ENCODE measurements around the gene INHBB.

INHBB gene

DNA sequence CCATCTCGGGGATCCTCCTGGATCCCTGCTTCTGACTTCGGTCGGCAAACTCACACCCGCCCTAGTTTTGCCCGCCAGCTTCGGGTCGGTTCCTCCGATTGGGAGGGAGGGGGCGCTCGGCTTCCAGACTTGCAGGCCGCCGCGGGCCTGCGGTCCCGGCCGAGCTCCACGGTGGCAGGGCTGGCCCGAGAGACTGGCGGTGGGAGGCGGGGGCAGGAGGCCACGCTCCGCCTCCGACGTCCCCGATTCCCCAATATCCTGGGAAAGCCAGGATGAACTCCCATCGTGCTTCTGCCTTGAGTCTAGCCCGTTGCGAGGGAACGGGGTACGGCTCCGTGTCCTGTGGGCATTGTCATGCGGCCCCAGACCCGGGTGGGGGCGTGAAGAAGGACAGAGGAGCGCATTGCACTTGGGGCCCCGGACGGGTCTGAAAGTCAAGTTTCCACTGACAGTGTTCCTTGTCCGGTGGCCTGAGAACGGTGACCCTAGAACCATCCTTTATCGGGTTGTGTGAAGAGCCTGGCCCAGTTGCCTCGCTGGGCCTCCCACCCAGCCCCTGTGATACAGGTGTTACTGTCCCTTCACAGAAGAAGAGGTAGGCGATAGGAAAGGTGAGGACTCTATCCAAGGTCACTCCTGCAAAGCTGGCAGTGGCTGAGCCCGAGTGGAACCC lies 2.4 kb upstream of the INHBB start:
- peak; percentile 48 for DNase-seq

DNA sequence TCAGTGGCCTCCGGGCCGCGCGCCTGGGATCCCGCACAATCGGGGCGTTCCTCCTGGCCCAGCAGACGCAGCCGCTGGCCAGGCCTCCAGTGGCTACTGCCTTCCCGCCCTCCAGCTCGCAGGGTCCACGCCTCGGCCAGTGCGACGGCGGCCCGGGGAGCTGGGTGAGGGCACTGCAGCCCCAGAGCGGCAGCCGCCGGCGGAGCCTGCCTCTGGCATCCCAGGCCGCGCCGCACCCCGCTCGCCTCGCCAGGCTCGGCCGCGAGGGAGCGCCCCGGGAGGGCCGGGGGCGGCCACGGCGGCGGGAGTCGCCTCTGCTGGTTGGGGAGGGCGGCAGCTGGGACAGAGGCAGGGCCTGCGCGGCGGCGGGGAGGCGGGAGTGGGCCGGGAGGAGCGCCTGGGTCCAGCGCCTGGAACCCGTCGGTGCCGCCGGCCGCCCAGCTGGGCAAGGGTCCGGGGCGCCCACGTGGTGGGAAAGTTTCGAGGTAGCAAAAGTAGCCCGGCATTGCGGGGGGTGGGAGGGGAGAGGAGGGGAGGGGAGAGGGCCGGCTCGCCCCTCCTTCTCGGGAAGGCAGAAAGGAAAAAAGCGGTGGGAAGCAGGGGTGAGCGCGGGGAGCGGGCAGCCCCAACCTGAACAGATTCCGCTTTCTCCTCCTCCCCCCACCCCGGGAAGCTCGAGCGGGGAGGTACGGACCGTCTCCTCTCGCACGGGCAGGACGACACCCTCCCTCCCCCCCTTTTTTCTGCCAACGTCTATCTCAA lies 1.5 kb upstream of the INHBB start:
- DNase-seq = no peak

DNA sequence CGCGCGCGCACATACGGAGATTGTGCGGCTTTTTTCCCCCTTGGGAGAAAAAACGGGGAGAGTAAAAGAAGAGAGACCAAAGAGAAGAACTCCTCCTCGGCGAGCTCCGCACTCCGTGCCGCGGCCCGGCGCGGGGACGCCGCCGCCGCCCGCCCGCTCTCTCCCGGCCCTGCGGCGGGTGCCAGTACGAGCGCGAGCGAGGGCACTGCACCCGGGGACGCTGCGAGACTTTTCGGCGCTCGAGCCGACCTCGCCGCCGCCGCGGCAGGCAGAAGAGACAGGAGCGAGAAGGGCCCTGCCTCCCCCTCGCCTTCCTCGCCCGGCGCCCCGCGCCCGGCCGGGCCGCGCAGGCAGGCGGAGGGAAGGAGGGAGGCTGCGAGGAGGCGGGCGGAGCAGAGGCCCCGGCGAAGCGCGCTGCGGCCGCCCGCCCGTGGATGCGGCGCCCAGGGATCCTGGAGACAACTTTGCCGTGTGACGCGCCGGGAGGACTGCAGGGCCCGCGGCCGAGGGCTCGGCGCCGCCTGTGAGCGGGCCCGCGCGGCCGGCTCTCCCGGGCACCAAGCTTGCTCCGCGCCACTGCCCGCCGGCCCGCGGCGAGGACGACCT lies 857 bp upstream of the INHBB start:
- DNase-seq = no peak

DNA sequence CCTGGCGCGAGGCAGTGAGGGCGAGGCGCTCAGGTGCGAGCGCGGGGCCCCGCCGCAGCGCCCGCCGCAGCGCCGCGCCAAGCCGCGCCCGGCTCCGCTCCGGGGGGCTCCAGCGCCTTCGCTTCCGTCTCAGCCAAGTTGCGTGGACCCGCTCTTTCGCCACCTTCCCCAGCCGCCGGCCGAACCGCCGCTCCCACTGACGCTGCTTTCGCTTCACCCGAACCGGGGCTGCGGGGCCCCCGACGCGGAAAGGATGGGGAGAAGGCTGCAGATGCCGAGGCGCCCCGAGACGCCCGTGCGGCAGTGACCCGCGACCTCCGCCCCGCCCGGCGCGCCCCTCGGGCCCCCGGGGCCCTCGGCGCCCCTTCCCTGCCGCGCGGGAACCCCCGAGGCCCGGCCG lies 328 bp upstream of the INHBB start:
- no peak for DNase-seq

DNA sequence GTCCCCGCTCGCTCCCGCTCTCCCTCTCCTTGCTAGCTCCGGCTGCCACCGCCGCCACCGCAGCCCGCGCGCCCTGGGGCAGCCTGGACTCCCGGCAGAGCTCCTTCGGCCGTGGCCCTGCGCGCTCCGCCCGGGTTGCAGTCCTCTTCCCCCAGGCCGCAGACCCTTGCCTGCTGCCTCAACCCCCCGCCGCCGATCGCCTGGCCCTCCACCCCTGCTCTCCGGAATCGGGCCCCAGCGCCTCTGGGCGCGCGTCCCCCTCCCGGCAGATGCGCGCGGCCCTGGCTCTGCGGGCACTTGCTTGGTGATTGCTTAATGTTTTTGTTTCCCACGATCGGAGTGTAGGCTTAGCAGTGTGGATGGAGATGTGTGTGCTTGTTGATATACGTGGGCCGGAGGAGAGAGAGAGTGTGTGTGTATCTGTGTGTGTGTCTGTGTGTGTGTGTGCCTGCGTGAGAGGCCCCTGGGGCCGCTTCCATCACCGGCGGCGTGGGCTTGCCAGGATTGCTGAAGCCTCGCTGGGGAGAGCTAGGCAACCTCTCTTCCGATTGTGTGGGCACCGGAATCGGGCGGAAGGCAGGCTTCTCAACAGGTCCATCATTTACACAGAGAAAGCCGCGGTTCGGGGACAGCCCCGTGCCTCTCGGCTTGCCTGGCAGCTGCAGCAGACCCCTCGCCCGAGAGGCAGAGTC lies 877 bp downstream of the INHBB start:
- no peak for DNase-seq

DNA sequence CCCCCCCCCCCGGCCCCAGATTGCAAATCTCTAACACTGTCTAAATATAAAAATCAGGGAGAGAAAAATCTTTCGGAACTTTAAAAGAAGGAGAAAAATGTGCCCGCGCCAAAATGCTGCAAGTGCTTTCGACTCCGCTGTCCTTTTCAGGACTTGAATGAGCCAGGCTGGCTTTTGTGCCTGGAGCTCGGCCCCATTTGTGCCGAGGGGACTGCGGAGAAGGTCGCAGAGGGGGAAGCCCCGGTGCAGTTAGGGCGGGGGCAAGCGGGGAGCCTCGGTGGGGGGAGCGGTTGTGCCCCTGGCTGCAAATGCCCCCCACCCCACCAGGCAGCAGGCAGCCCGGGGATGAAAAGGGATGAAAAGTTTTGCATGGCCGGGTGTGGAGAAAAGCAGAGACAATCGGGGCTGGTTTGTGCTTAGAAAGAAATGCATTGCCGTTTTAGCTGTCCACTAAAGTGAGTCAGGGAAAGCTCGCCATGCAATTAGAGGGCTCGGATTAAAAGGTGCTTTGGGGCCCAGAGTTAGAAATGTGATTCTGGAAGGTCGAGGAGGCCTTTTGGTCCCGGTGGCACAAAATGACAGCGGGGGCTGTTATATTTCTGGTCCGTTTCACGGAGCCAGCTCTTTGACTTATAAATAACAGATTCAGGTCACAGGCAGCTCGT lies 1.6 kb downstream of the INHBB start:
- DNase-seq = no peak

DNA sequence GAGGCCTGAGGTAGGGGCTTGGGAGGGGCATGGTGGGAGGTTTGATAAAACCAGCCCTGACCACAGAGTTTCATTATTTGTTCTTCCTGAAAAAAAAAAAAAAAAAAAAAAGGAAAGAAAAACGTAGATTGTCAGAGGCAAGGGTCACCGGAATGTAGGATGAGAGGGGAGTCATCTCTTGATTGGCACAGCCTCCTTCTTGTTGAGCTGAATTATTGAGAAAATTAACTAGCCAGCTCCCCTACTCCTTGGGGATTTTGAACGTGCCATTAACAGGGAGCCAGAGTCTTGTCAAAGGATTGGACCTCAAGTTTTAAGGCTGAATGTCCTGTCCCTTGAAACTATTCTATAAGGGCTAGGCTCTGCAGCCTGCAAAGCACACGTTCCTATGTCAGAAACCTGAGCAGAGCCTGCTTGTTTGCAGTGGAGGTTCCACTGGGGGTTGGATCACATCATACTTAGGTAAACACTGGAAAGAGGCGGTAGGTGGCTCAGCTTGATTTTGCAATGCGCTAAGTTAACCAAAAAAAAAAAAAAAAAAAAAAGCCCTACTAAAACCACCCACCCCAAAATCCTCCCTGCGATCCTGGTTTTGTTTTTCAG lies 2.3 kb downstream of the INHBB start:
- DNase-seq = no peak

DNA sequence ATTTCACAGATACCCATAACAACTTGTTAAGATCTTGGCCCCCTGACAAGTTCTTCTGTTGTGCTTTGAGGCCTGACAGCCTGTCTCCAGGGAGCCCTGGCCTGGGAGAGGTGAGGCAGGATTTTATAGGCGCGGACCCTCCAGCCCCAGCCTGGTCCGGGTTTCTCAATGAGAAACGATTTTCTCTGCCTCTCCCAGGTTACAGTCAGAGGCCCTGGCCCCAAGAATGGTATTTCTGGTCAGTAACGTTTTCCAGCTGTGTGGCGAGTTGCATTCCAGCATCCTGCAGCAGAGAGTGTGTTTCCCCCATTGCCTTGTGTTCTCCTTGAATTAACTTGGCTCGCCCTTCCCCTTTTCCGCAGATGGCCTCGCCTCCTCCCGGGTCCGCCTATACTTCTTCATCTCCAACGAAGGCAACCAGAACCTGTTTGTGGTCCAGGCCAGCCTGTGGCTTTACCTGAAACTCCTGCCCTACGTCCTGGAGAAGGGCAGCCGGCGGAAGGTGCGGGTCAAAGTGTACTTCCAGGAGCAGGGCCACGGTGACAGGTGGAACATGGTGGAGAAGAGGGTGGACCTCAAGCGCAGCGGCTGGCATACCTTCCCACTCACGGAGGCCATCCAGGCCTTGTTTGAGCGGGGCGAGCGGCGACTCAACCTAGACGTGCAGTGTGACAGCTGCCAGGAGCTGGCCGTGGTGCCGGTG lies 3.0 kb downstream of the INHBB start:
- no peak for DNase-seq

DNA sequence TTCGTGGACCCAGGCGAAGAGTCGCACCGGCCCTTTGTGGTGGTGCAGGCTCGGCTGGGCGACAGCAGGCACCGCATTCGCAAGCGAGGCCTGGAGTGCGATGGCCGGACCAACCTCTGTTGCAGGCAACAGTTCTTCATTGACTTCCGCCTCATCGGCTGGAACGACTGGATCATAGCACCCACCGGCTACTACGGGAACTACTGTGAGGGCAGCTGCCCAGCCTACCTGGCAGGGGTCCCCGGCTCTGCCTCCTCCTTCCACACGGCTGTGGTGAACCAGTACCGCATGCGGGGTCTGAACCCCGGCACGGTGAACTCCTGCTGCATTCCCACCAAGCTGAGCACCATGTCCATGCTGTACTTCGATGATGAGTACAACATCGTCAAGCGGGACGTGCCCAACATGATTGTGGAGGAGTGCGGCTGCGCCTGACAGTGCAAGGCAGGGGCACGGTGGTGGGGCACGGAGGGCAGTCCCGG lies 3.5 kb downstream of the INHBB start:
- no peak for DNase-seq

DNA sequence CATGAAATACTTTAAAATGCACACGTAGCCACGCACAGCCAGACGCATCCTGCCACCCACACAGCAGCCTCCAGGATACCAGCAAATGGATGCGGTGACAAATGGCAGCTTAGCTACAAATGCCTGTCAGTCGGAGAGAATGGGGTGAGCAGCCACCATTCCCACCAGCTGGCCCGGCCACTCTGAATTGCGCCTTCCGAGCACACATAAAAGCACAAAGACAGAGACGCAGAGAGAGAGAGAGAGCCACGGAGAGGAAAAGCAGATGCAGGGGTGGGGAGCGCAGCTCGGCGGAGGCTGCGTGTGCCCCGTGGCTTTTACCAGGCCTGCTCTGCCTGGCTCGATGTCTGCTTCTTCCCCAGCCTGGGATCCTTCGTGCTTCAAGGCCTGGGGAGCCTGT lies 4.1 kb downstream of the INHBB start:
- DNase-seq = no peak

DNA sequence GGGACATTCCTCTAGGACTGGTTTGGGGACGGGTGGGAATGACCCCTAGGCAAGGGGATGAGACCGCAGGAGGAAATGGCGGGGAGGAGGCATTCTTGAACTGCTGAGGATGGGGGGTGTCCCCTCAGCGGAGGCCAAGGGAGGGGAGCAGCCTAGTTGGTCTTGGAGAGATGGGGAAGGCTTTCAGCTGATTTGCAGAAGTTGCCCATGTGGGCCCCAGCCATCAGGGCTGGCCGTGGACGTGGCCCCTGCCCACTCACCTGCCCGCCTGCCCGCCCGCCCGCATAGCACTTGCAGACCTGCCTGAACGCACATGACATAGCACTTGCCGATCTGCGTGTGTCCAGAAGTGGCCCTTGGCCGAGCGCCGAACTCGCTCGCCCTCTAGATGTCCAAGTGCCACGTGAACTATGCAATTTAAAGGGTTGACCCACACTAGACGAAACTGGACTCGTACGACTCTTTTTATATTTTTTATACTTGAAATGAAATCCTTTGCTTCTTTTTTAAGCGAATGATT lies 4.9 kb downstream of the INHBB start:
- DNase-seq = no peak

DNA sequence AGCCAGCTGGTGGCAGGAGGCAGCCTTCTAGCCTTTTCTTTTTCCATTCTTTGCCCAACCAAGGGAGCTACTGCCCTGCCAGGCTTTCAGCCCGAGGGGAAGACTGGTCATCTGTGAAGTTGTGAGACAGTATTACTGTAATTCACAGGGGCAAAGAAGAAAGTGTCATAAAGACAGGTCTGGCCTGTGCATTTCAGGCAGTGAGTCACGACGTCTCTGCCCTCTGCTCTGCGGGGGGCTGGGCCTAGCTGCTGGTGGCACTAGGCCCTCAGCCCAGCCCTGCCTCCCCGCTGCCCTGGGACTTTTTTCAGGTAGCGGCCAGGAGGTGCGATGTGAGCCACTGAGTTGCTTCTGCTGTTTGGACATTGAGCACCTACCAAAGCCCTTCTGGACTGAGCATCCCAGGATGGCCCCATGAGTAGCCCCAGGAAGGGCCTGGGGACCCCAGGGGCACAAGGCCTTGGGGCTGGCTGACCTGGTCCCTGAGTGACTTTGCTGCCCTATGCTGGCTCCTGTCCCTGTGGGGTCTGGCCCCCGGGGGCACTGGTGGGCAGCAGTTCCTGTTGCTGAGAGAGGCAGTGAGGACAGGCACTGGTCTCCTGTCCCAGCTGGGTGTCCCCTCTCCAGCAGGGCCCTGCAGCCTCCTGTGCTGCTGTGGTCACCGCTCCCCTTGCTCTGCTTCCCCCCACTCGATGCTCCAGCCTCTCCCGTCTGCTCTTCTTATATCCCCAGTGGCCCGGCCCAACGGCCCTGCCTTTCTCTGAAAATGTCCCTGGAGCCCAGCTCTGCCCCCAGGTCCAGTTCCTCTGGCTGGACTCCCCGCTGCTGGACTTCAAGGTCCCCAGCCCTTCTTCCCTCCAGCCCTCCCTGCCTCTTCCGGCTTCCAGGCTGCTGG lies 7.0 kb downstream of the INHBB start:
- DNase-seq = no peak

DNA sequence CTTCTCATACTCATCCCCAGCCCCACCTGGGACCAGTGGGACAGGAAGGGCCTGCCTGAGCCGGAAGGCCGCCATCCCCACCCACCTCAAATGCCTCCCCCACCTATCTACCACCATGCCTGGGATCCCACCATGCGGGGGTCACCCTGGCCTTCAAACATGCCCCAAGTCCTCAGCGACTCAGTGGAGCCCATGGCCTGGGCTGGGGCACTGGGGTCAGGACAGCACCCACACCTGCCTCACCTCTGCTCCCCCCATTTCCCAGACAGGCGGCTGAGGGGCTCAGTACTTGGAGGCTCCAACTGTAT lies 7.6 kb downstream of the INHBB start:
- no peak for DNase-seq

DNA sequence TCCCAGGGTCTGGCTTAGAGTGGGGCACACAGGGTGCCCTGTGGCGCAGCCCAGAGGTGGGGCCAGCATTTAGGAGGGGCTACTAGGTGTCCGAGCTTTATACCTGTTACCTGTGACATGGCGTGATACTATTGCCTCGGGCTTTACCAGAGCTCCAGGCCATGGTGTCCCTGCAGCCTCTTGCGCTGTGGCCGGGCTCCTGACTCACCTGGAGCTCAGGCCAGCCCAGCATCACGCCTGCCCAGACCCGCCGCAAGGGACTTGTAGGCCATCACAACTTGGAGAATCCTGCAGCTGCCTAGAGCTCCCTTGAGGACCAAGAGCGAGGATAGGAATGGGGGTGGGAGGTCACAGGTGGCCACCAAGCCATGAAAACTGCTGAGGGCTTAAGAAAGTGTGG lies 8.0 kb downstream of the INHBB start:
- DNase-seq = no peak

DNA sequence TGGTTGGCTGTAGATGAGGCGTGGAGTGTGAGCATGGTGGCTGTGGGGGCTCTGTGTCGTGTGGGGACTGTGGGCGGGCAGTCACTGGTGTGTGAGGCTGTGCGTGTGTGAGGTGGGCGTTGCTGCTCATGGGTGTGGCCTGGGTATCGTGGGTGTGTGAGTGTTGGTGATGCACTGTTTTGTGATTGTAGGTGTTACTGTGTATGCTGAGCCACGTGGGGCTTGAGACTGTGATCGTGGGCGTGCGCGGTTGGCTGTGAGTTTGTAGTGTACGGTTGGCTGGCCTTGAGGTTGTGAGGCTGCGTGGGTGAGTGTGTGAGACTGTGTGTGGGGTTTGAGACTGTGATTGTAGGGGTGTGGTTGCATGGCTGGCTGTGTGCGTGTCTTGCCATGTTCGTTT lies 8.5 kb downstream of the INHBB start:
- no peak for DNase-seq

DNA sequence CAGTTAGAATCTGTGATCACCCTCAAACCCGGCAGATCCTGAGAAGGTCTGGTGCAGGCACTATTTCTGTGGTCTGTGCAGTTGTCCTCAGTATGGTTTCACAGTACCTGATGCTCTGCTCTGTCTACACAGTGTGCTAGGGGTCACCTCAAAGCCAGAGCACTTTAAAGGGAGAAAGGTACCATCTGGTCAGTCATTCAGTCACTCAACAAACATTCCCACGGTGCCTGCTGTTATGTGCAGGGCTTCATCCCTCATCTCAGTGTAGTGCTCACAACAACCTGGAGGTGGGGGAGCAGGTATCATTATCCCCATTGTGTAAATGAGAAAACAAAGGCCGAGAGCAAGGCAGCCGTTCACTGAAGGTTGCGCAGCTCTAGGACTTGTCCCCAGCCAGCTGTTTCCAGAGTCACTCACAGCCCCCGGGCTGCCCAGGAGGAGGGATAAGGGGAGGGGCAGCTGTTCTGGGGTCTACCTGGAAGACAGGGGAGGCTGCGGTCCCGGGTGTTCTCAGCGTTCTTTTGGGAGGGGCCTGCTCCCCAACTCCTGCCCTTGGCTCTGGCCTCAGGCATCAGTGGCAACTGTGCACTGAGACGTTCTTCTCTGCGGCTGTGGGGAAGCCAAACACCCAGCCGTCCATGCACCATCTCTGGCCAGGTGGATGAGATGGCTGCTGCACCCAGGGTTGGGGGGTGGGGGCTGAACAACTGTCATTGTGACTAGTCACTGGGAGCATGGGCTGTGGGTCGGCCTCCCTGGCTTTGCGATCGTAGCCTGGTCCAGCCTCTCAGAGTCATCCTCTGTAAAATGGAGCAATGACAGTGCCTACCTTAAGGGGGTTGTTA lies 9.2 kb downstream of the INHBB start:
- DNase-seq = no peak

DNA sequence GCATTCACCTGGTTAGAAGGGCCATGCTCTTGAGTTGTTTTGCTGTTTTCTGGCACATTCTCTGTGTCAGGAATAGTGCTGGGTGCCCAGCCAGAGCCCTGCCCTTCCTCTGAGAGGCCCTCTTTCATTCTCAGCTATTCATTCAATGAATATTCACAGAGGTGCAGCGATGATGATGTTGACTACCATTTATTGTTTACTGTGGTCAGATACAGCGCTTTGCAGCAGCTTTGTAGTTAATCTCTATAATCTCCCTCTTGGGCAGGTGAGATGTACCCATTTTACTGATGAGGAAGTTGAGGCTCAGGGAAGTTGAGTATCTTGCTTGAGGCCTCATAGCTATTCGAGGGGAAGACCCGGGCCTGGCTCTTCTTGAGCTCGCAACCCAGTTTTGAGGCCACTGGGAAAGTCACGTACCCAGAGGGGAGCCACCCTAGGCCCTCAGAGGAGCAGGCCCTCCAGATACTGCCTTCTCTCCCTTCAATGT lies 9.9 kb downstream of the INHBB start:
- DNase-seq = no peak

DNA sequence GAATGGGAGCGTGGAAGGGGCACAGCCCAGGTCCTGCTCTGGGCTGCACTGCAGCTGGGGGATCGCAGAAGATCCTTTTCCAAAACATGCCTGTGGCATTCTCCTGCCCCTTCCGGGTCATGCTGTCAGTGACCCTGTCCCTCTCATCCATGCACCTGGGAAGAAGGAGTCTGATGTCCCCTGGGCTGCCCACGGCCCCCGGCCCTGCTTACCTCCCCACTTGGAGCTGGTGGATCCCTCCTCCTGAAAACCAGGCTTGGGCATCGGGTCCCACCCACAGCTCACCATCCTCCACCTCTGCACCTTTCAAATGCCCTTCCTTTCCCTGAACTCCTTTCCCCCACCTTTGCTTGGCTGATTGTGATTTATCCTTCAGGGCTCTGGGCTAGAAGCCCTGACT lies 11.8 kb downstream of the INHBB start:
- no peak for DNase-seq

DNA sequence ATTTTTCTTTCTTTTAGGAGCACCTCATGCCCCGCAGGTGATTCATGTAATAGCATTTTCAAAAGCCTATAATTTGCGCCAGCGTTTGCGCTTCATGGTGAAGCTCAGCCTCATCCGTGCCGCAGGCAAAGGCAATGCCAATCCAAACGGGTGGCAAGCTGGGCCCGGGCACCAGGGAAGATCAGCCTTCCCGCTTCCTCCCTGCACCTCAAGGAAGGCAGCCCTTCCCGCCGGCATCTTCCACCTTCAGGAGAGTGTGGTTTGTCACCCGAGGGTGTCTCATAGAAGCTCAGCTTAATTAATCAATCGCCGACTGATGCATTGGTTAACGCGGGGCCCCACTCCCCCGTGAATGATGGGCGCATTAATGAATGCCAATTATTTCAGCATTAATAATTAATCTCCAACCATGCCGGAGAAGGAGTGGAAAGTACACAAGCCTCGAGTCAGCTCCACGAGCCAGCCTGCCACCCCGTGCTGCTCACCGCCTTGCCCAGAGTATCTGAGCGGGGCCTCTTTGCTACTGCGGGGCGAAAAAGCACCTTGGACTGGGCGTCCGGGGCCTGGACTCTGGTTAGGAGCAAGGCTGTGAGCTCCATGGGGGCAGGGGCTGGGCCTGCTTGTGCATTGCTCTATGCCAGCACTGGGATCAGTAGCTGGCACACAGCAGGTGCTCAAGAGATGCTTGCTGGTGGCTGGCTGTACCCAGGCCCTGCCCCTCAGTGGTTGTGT lies 13.0 kb downstream of the INHBB start:
- no peak for DNase-seq

Measured in NCI-H1694 (cell line).